Hepatic stellate cell (primary cell): ENCODE results near the gene FAM222A.

Source experiments
- DNase-seq: peaks from one replicate; pipeline ENCODE4 v3.0.0; 2011; ENCODE audit warnings: low spot score

Gene FAM222A

DNA sequence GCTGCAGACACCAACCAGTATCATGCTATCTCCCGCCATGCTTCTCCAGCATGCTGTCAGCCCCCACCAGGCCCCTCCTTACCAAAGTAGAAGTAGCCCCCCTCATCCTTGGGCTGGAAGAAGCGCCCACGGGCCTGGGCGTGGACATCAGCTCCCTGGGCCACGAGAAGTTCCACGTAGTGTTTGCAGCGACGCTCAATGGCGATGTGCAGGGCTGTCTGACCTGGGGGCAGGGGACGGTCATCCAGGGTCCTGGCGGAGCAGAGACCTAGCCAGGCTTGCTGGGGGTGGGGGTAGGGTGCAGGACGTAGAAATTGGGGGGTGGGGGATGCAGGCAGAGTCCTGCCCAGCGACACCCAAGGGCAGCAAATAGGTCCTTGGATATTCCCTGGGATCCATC is 86.9 kb downstream of the FAM222A start:
- no peak for DNase-seq

- no peak for DNase-seq
Measured at GRCh38 chr12:109802828-109803227, 89.2 kb downstream of the FAM222A start.

- no peak for DNase-seq
Measured at GRCh38 chr12:109803678-109804077, 90.1 kb downstream of the FAM222A start.

GRCh38 chr12:109804820-109805761 is 91.5 kb downstream of the FAM222A start:
- peak; percentile 87 for DNase-seq

GRCh38 chr12:109807954-109808643 is 94.5 kb downstream of the FAM222A start:
- no peak for DNase-seq

DNA sequence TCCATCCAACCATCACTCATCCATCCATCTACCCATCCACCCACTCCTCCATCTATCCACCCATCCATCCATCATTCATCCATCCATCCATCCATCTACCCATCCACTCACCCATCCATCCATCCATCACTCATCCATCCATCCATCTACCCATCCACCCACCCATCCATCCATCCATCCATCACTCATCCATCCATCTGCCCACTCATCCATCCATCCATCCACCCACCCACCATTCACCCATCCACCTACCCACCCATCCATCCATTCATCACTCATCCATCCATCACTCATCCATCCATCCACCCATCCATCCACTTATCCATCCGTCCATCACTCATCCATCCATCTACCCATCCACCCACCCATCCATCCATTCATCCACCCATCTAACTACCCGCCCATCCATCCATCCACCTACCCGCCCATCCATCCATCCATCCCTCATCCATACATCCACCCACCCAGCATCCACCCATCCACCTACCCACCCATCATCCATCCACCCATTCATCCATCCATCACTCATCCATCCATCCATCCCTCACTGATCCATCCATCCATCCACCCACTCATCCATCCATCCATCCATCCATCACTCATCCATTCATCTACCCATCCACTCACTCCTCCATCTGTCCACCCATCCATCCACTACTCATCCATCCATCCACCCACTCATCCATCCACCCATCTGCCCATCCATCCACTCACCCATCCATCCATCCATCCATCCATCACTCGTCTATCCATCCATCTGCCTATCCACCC is 95.4 kb downstream of the FAM222A start:
- DNase-seq: no peak

DNA sequence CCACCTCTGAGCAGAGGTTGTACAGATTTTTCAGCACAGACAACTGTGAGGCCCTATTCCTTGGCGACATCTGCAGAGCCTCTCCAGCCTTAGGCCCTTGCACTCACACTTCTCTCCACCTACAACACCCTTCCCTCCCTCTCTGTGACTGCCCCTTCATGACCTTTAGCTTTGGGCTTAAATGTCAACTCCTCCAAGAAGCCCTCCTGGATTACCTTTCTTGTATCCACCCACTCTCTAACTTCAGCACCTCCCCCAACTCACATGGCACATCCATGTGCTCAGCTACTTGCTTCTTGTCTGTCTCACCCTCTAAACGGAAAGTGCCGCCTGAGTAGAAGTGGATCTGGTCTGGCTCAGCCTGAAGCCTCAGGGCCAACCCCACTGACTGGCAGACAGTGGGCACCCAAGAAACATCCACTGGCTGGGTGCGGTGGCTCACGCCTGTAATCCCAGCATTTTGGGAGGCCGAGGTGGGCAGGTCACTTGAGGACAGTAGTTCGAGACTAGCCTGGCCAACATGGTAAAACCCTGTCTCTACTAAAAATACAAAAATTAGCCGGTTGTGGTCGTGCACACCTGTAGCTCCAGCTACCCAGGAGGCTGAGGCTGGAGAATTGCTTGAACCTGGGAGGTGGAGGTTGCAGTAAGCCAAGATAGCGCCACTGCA is 97.5 kb downstream of the FAM222A start:
- DNase-seq: no peak

DNA sequence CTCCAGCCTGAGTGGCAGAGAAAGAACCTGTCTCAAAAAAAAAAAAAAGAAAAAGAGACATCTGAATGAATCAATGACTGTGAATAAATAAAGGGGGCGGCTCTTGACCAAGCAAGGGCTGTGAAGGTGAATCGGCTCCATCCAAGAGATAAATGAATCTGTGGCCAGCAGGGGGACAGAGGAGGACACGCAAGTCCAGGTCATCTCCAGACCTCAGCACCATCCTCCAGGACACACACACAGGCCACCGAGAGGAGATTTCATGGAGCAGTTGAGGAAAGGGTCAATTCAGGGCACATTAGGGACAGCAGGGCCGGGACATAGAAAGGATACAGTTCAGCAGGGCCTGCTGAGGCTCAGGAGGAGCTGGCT is 98.0 kb downstream of the FAM222A start:
- DNase-seq: no peak

GRCh38 chr12:109813810-109814416 is 100.3 kb downstream of the FAM222A start:
- no peak for DNase-seq

DNA sequence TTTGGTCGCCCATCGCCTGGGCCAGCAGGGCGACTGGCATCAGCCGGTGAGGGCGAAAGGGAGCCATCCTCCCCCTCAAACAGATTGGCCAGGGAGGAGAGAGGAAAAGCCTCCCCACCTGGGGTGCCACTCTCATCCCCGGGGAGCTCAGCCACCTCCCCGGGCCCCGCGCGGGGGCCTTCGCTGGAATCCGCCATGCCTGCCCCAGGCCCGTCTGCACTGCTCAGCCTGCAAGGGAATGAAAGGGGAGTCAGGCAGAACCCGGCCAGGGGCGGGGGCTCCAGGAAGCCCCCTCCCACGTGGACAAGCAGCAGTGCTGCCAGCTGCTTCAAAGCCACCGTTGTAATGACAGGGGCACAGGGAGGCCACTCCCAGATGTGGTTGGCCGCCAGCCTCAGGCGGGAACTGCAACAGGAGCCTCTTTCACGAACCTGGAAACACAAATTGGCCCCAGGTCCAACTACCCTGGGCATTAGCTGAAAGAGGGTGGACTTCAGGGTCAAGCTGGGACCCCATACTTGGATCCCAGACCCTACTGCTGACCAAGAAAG is 101.0 kb downstream of the FAM222A start:
- no peak for DNase-seq

DNA sequence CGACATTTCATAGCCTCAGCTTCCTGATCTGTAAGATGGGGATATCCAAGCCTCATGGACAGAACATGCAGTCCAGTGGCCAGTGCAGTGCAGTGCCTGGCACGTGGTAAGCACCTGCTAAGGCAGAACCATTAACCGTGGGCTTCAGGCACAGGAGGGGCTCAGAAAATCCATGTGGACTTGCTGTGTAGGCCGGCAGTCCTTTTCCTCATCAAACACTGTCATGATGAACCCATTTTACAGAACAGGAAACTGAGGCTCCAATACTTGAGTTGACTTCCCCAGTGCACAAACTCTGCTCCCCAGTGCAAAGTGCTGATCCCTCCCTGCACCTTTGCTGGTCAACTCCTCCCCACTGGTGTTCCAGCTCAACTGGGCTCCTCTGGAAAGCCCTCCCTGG is 101.6 kb downstream of the FAM222A start:
- DNase-seq: no peak

DNA sequence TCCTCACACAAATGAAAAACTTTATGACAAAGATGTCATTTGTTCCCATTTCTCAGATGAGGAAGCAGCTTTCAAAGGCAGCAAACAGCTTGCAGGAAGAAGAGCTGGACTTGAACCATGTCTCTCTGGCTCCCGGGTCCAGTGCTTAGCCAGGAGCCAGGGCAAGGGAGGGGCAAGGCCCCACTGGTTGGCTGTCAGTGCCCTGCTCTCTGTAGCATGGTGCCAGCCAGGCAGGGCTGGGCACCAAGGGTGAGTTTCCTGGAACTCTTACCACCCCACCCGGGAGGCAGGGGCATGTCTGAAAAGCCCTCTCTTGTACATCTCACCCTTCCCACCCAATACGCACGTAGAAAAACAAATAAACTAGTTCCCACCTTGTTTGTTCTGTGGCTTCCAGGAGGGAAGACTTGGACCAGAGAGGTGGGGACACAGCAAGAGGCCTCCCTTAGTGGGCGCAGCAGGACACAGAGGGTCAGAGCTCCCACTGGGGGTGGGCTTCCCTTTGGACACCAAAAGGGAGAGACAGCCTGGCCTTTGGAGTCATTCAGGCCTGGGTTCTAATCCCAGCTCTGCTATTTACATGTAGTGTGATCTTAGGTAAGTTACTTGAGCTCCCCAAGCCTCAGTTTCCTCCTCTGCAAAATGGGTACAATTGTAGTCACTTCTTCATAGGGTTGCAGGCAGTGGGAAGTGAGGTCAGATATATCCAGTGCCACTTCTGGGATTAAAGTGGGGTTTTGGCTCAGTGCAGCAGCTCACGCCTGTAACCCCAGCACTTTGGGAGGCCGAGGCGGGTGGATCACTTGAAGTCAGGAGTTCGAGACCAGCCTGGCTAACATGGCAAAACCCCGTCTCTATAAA is 102.4 kb downstream of the FAM222A start:
- no peak for DNase-seq

DNA sequence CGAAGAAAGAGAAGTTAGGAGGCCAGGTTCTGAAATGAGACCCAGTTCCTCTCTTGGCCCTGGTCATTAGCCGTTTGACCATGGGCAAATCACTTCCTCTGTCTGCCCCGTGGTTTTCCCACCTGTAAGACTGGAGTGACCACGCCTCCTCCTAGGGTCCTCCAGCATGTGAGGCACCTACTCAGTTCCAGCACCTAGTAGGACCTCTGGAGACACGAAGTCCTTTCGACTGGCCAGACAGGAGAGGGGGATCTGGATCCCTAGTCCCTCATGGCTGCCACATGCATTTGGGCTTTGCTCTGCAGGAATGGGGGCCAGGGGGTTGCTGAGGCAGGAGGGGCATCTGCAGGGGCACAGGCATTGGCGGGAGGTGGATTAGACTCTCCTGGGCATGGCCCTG is 103.2 kb downstream of the FAM222A start:
- DNase-seq: no peak

DNA sequence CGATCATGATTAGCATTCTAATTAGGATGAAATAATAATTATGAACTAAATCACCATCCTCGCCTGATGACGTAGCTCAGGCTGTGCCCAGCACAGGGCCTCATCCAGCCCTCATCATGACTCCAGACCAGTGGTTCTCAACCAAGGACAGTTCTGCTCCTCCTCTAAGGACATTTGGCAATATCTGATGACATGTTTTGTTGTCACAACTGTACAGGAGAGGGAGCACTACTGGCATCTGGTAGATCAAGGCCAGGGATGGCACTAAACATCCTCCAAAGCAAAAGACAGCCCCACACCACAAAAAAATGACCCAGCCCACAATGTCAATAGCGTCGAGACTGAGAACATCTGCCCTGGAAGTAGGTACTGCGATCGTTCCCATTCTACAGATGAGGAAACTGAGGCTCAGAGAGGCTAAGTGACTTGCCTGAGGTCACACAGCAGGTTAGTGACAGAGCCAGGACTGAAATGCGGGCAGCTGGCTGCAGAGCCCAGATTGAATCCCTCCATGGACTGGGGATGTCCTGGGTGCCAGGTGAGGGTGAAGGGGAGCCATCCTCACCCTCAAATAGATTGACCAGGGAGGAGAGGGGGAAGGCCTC is 104.1 kb downstream of the FAM222A start:
- DNase-seq: no peak

GRCh38 chr12:109818253-109818652 is 104.6 kb downstream of the FAM222A start:
- DNase-seq: no peak

DNA sequence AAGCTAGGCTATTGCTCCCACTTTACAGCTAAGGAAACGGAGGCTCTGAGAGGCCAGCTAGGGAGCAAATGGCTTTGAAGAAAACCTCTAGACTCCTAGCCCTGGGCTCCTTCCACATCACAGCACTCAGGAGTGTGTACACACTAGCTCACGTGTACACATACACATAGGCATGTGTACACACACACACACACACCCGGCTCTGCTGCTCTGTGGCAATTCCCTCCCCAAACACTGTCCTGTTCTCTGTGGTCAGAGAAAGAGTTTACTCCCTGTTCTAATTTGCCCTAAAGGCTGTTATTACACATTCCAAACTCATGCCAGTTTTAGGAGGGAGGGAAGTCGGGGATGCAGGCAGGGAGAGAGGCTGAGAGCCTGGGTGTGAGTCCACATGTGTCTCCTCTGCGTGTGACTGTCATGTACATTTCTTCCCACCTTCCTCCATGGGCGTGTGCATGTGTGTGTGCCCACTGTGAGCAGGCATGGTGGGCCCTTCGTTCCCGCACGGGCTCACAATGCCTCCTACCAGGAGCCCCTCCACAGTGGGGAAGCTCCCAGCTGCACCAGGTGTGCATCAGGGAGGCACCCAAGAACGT is 105.4 kb downstream of the FAM222A start:
- DNase-seq: peak; percentile 52
